HG03025 (cell line): Measurements from ENCODE around the gene NEK6.

ENCODE experiments used
- ATAC-seq: cut with Tn5 transposase; IDR thresholded peaks from one replicate; pipeline ENCODE4 v1.9.1; 2021; ENCODE audit warnings: mild to moderate bottlenecking, moderate library complexity; ENCODE audit not compliant: unreplicated experiment, low FRiP score

NEK6 gene

GRCh38 chr9:124349267-124349666 lies 91.5 kb downstream of the NEK6 start:
- ATAC-seq: no peak

- no peak for ATAC-seq
Measured at GRCh38 chr9:124349675-124350493, 92.1 kb downstream of the NEK6 start.

DNA sequence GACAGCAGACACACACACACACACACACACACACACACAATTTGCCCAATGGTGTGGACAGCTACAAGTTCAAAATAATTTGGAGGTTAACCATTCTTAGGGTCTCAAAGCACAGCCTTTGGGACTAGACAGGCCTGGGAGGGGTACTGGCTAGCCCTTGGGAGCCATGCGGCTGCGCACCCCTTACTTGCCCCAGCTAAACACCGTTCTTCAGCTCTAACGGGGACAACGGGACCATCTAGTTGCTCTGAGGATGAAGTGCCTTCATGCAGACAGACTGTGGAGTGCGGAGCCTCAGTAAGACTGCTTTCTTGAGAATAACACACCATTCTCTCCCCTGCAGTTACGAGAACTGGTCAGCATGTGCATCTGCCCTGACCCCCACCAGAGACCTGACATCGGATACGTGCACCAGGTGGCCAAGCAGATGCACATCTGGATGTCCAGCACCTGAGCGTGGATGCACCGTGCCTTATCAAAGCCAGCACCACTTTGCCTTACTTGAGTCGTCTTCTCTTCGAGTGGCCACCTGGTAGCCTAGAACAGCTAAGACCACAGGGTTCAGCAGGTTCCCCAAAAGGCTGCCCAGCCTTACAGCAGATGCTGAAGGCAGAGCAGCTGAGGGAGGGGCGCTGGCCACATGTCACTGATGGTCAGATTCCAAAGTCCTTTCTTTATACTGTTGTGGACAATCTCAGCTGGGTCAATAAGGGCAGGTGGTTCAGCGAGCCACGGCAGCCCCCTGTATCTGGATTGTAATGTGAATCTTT lies 92.9 kb downstream of the NEK6 start:
- no peak for ATAC-seq

GRCh38 chr9:124351672-124352468 lies 94.1 kb downstream of the NEK6 start:
- ATAC-seq: no peak

- ATAC-seq: no peak
Measured at GRCh38 chr9:124352616-124353015, 94.9 kb downstream of the NEK6 start.

DNA sequence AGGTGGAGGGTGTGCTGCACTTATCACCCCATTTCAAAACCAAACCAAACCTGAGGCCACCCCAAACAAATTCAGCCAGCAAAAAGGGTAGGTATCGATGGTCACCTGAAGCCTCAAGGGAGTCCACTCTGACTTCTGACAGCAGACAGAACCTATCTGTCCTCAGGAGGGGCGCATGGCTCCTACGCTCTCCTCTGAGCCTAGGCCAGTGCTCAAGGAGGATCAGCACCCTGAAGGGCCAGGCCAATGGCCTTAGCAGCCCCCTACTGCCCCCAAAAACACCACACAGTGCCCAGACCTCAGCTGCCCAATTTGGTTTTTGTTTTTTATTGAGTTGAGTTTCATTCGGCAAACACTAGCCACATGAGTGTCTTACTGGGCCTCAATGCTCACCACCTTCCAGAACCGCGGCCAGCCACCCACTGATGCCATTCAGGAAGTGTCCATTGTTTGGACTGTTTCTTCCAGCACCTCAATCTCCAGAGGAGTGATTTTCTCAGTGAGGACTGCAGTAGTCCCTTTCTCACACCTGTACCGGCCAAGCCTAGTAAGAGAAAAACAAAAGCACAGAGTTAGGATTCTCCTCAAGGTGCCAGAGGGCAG lies 95.5 kb downstream of the NEK6 start:
- ATAC-seq: no peak

- ATAC-seq: no peak
Measured at GRCh38 chr9:124353811-124354274, 96.1 kb downstream of the NEK6 start.

DNA sequence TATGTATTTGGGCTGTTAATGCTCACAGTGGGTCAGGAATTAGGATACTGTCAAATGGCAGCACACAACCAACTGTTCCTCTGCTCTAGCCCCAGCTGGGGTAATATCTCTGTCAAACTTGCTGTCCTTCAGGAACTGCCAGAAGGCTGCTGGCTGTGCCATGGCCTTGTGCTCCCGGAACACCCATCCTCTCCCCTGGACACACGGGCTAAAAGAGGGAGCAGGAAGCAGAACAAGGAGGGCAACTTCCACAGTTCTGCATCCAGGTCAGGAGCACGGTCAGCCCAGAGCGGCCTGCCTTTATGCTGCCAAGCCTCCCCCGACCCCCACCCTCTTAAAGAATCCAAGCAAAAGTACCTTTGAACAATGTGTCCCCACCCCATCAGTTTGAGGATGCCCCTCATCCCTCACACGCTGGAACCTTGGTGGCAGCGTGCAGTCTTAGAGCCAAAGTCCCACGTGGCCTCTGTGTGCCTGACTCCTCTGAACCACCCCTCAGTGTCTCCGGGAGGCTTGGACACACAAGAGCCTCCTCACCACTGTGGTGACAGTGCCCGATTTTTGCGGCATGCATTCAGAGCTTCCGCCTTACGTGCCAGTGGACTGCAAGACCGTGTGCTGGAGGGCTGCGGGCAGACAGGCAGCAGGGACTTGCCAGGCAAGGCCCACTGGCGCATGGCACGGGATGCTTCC lies 96.7 kb downstream of the NEK6 start:
- no peak for ATAC-seq

DNA sequence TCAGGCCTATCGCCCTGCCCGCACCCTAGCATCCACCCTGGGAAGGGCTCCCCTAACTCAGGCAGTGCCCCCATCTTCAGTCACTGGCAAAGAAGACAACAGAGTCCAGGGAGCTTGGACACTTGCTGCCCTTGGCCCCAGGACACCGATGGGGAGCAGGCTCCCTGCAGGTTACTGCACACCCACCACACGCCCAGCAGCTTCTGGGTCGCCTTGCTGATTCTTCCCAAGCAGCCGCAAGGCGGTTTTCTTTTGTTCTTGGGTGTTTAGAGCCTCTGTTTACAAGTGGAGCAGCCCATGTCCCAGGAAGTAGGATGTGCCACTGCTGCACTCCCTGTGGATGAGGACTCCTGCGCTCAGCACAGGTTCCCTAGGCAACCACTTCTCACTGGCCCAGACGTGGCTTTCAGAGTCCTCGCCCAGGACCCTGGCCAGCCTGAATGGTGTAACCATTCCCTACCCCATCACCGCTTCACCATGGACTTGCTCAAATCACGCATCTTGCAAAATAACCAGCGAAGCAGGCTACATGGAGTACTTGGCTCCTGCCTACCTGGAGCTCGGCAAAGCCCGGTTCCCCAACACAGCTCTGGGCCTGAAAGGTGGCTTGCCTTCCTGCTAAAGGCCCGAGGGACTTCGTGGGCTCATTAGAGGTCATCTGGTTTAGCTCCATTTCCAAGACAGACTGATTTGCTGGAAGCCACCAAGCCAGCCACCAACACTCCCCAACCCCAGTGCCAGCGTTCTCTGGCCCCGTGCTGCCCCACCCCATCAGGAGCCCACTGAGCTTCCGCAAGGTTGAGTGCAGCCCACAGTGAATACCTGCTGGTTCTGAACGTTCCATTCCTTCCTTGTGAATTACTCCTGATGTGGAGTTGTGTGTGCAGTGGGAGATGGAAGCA lies 97.5 kb downstream of the NEK6 start:
- no peak for ATAC-seq

DNA sequence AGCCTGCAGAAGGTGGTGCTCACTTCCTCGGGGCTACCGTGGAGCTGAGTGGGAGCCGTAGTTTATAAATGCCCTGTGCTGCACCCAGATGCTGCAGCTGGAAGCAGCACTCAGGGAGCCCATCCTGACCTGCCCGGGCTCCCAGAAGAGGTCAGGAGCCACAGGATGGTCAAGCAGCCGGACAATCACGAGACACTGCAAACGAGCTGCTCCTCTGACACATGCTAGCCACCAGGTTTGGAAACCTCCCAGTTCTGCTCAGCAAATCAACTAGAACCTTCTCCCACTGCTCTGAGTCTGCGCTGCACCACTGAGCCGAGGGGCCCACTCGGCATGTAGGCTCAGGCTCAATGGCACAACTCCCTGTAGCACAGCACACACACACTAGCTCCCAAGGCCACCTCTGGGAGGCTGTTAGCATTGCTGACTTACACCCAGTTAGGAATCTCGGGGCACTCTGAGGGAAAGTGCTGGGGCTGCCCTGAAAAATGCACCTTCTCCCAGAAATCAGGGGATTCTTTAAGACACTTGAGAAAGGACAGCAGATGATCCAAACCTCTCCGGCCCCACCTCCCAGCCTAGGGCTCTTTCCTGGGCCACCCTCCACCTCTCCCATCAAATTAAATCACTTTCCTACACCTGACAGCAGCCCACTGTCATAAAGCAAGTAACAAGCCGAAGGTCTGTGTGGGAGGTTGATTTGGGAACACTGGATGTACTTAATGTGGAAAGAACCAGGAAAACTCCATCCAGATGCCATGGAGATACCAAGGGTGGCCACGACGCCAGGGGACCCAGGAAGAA lies 98.4 kb downstream of the NEK6 start:
- ATAC-seq: no peak

DNA sequence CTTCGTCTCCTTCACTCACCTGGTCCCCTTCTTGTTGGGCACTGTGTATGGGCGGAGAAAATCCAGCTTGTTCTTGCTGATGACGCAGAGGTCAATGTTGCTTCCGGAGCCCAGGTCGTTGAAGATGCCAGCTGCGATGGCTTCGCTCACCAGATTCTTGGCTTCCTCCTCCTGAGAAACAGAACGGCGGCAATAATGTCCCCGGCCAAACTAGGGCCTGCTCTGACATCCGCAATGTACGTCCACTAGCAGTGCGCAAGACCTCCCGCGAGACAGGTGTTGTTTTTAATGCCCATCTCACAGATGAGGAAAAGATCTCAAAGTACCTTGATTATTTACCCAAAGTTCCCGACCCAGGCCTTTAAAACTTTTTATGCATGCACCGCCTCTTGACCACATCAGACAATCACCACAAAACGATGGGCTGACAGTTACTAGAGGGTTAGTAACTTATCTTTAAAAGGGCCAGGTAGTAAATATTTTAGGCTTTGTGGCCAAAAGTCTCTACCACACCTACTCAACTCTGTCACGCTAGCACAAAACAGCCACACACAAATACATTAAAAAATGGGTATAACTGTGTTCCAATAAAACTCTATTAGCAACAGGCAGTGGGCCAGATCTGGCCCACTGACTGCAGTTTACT lies 99.1 kb downstream of the NEK6 start:
- no peak for ATAC-seq

GRCh38 chr9:124357721-124358361 lies 100.1 kb downstream of the NEK6 start:
- ATAC-seq: no peak

GRCh38 chr9:124358631-124359030 lies 100.9 kb downstream of the NEK6 start:
- no peak for ATAC-seq

GRCh38 chr9:124359426-124359825 lies 101.7 kb downstream of the NEK6 start:
- no peak for ATAC-seq

DNA sequence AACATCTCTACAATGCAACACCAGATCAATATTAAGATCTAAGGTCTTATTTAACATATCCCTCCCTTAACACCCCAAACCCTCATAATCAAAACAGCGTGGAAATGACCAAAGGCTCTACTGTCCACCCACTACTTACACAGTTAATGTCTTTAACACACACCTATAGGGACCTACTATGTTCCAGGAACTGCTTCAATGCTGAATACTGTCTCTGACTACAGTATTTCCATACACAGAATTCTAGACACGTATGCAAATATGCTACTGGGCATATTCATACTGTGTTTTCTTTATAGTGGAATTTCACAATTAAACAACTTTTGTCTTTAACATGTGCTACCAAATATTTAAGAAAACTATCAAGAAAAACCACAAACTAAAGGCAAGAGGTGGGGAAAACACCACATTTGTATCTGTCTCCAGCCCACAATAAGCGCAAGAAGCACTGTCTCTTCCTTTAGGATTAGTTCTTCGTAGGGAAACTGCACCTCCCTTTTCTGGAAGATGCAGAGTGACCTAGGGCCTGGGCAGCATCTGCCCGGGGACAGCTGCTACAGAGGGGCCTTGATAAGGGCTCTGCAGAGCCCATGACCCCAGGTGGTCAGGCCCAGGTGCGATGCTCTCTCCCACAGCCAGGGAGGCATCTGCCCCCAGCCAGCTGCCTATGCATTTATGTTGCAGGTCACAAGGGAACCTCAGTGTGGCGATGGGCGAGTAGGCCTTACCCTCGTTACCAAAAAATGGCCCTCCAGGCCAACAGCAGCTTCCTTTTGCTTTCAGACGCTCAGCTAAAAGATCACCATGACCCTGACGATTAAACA lies 102.3 kb downstream of the NEK6 start:
- no peak for ATAC-seq

DNA sequence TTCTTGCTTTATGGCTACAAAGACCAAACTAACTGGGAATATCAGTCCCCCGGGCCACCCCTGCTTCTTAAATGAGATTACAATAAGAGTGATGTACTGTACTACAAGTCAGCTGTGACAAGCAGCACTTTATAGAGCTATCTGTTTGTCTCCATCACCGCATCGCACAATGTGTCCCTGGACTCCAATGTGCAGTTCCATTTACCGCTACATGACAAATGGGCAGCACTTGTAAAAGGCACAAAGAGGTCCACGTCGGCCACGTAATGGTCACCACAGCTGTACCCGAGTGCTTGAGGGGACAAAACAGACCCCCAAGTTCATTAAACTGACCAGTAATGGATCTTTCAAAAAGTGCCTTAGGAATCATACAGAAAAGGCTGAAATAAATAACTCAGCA lies 103.4 kb downstream of the NEK6 start:
- no peak for ATAC-seq
